ENCODE results near the gene ZSWIM6. TPM values are rescaled to one million over a fixed set of nuclear protein-coding genes. Genes with fewer than 3 reads are reported as not detected.

Gene ZSWIM6
- total RNA-seq, 1 experiment from 2014 or later, result 10.0 TPM

- H3K27me3 Mint-ChIP-seq (ENCODE audit: insufficient read depth, unreplicated experiment), result no peaks in the 10 kb centered on the region
- no TSS peak for BruUV-seq (replicated peaks)
- no peak for DNase-seq
- H3K36me3 Mint-ChIP-seq (ENCODE audit: insufficient read depth, unreplicated experiment), result peaks cover 7% of the 10 kb centered on the region
- no peaks in the 10 kb centered on the region for H3K36me3 ChIP-seq (ENCODE audit: control insufficient read depth, insufficient read depth, low read length)
- no peak overlapping the region for H3K4me3 Mint-ChIP-seq (ENCODE audit: unreplicated experiment)
- TF ChIP-seq CTCF (IDR thresholded peaks at IDR 0.05; ENCODE audit: insufficient read depth in 1 of 2, low read depth in 1 of 2, low read length in 1 of 2, severe bottlenecking in 1 of 2, unreplicated experiment in 1 of 2), result no peak
- H3K4me3 ChIP-seq (ENCODE audit: low read depth, low read length), result no peak overlapping the region
- no peaks in the 10 kb centered on the region for H3K27me3 ChIP-seq (replicated peaks; ENCODE audit: control insufficient read depth, insufficient read depth, low read length)
- peaks cover 8% of the 10 kb centered on the region for H3K4me1 Mint-ChIP-seq (ENCODE audit: low read depth, unreplicated experiment)
- H3K4me1 ChIP-seq, result no peaks in the 10 kb centered on the region
- ChIA-PET CTCF (no interaction called here), POLR2A (no interaction called here)
- no peak overlapping the region for H3K27ac Mint-ChIP-seq (ENCODE audit: unreplicated experiment)
- no peaks in the 10 kb centered on the region for H3K9me3 ChIP-seq
- H3K9me3 Mint-ChIP-seq (ENCODE audit: unreplicated experiment), result no peaks in the 10 kb centered on the region
- intact Hi-C loops (cut with micrococcal nuclease; ENCODE audit: unreplicated experiment), result no loop called here
These were observed 128.4 kb downstream of the ZSWIM6 start for GRCh38 chr5:61460471-61460870.

- no peak for DNase-seq
- H3K4me1 ChIP-seq, result peaks cover 6% of the 10 kb centered on the region; the same call in 1 of the 2 replicates
- BruUV-seq (replicated peaks), result no TSS peak
- ChIA-PET CTCF (no interaction called here), POLR2A (no interaction called here)
- no peak overlapping the region for H3K27ac Mint-ChIP-seq (ENCODE audit: unreplicated experiment)
- H3K4me3 Mint-ChIP-seq (ENCODE audit: unreplicated experiment), result no peak overlapping the region
- H3K27me3 ChIP-seq (replicated peaks; ENCODE audit: control insufficient read depth, insufficient read depth, low read length), result no peaks in the 10 kb centered on the region
- no peaks in the 10 kb centered on the region for H3K27me3 Mint-ChIP-seq (ENCODE audit: insufficient read depth, unreplicated experiment)
- intact Hi-C loops (cut with micrococcal nuclease; ENCODE audit: unreplicated experiment), result no loop called here
- H3K4me1 Mint-ChIP-seq (ENCODE audit: low read depth, unreplicated experiment), result peaks cover 8% of the 10 kb centered on the region
- no peaks in the 10 kb centered on the region for H3K9me3 Mint-ChIP-seq (ENCODE audit: unreplicated experiment)
- H3K4me3 ChIP-seq (ENCODE audit: low read depth, low read length), result no peak overlapping the region
- peaks cover 7% of the 10 kb centered on the region for H3K36me3 Mint-ChIP-seq (ENCODE audit: insufficient read depth, unreplicated experiment)
- TF ChIP-seq CTCF (IDR thresholded peaks at IDR 0.05; ENCODE audit: insufficient read depth in 1 of 2, low read depth in 1 of 2, low read length in 1 of 2, severe bottlenecking in 1 of 2, unreplicated experiment in 1 of 2), result no peak
- no peaks in the 10 kb centered on the region for H3K9me3 ChIP-seq
- no peaks in the 10 kb centered on the region for H3K36me3 ChIP-seq (ENCODE audit: control insufficient read depth, insufficient read depth, low read length)
These were observed 129.4 kb downstream of the ZSWIM6 start for GRCh38 chr5:61461417-61461816.

- peaks cover 6% of the 10 kb centered on the region; the same call in 1 of the 2 replicates for H3K4me1 ChIP-seq
- no peaks in the 10 kb centered on the region for H3K36me3 ChIP-seq (ENCODE audit: control insufficient read depth, insufficient read depth, low read length)
- Mint-ChIP-seq H3K27ac (ENCODE audit: unreplicated experiment) (no peak overlapping the region), H3K27me3 (ENCODE audit: insufficient read depth, unreplicated experiment) (no peaks in the 10 kb centered on the region), H3K4me3 (ENCODE audit: unreplicated experiment) (no peak overlapping the region), H3K9me3 (ENCODE audit: unreplicated experiment) (no peaks in the 10 kb centered on the region), H3K4me1 (ENCODE audit: low read depth, unreplicated experiment) (peaks cover 8% of the 10 kb centered on the region), H3K36me3 (ENCODE audit: insufficient read depth, unreplicated experiment) (peaks cover 7% of the 10 kb centered on the region)
- DNase-seq, result no peak
- H3K27me3 ChIP-seq (replicated peaks; ENCODE audit: control insufficient read depth, insufficient read depth, low read length), result no peaks in the 10 kb centered on the region
- H3K9me3 ChIP-seq, result no peaks in the 10 kb centered on the region
- H3K4me3 ChIP-seq (ENCODE audit: low read depth, low read length), result no peak overlapping the region
- ChIA-PET CTCF (no interaction called here), POLR2A (no interaction called here)
- TF ChIP-seq CTCF (IDR thresholded peaks at IDR 0.05; ENCODE audit: insufficient read depth in 1 of 2, low read depth in 1 of 2, low read length in 1 of 2, severe bottlenecking in 1 of 2, unreplicated experiment in 1 of 2), result no peak
- BruUV-seq (replicated peaks), result no TSS peak
- intact Hi-C loops (cut with micrococcal nuclease; ENCODE audit: unreplicated experiment), result no loop called here
These were observed 129.9 kb downstream of the ZSWIM6 start for GRCh38 chr5:61461926-61462325.

Data from Caco-2 (cell line).